ENCODE data around the gene KCNMA1.

KCNMA1 gene

DNA sequence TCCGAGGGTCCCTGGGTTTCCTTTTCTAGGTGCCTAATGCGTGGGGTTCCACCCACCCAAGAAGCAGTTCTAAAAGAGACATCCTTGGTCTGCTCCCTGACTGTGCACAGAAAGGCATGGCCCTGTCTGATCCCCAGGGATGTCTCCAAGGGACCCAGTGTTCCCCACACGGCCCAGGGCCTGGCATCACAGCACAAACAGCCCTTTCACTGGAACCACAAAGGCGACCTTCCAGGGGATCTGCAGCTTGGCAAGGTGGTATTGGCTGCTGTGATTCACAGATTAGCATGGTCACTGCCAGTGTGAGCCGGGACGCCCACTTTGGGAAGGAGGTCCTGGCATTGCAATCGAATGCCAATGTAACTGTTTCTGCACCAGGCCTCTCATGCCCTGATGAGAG is 6.4 kb downstream of the KCNMA1 start:
- DNase-seq = no peak

DNA sequence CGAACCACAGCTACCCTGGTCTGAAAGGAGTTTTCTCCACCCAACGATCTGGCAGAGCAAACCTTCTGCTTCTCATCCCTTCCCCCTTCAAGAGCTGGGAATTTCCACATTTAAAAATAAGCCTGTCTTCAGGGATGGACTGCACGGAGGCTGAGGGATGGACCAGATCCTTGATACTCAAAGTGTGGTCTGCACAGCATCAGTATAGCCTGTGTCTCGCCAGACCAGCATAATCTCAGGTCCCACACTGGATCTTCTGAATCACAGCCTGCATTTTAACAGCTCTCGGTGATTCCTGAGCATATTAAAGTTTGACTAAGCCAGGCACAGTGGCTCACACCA is 7.1 kb downstream of the KCNMA1 start:
- DNase-seq = no peak

DNA sequence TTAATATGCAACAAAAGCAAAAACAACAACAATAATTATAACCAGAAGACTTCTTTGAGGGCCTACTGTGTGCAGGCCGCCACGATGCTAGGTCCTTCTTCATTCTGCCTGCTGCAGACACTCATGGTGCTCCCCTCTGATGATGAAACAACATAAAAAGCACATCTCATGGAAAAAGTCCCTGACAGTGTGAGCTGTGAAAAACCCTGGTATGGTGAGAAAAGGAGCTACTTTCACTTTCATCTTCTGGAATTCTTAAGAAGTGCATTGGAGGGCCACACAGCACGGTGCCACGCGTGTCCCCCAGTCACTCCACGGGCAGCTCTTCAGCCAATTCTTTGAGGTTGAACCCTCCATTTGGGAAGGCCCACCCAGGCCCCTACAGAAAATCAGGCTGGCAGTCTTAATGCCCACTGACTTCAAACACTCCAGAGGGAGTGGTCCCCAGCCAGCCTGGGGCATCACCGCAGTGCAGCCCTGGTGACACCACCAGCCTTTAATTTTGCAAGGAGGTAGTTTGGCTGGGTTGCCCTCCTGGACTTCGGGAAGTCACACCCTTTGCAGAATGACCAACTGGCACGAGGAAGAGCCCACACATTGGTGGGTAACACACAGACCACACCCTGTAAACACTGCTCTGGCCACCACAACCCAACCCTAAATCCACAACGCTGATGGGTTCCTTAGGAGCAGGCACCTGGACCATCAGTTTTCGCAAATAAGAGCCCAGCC is 7.7 kb downstream of the KCNMA1 start:
- no peak for DNase-seq

DNA sequence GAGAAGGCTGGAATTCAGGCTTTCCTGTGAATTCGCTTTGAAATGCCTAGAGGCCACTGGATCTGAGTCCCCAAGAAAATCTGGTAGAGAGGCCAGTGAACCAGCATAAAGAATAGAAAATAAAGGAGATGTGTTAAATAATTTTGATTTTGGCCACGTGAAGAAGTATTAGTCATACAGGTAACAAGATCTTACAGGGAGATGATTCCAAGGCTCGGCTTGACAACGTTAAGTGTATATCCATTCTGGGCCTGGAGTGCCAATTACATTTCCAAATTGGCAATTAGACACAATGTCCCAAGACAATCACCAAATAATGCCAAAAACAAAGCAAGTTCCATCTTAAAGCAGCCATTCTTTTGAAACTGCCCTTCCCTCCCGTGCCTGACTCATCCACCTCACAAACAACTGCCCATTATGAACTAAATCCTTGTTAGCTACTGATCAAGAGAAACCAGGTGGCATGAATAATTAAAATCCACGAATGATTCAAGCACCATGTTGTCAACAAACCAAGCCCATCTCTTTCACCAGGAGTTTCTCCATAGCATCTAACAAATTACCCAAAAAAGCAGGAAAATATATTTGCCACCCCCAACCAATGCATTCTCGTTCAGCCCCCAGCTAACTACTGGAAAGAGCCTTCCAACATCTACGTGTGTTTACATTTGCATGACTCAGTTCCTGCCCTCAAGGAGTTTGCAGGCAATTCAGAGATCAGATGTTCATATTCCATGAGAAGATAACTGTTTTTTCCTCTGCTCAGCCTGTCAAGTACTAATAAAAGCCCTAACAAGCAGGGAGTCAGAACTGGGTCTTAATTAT is 8.5 kb downstream of the KCNMA1 start:
- DNase-seq = no peak

DNA sequence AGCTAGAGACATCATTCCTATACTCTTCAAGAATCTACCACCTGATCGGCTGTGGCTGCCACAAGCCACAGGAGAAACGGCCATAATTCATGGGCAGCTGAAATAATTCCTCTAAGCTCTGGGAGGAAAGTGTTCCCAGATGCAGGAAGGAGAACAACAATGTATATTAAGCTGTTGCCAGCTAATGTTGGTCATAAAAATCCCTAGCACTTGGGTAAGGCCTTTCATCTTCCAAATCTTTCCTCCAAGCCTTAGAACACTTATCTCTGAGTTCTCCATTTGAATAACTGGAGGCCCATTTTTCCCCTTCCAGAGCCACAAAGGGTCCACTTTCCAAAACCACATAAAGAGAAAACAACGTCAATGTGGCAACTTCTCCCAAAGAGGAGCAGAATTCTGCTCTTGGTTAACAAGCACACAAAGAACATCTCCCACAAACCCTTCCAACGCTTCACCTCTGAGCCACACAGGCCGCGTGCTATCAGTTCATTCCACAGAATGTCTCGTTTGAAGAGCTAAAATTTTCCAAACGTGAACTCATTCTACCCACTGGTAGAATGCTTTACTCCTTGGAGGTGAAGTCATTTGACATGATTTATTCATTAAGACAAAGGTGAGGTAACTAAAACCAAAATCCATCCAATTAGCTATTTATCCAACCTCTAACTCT is 11.2 kb downstream of the KCNMA1 start:
- no peak for DNase-seq

DNA sequence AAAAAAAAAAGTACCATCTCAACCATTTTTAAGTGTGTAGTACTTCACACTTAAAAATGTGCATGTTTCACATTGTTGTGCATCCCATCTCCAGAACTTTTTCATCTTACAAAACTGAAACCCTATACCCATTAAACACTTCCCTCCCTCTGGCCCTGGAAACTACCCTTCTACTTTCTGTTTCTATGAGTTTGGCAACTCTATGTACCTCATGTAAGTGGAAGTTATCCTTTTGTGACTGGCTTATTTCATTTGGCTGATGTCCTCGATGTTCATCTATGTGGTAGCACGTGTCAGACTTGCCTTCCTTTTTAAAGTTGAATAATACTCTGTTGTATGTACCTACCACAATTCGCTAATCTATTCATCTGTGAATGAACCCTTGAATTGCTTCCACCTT is 12.2 kb downstream of the KCNMA1 start:
- DNase-seq = no peak

- DNase-seq = no peak
These were observed 14.7 kb downstream of the KCNMA1 start for GRCh38 chr10:77622889-77623291.

- DNase-seq = no peak
These were observed 16.9 kb downstream of the KCNMA1 start for GRCh38 chr10:77620731-77621130.

DNA sequence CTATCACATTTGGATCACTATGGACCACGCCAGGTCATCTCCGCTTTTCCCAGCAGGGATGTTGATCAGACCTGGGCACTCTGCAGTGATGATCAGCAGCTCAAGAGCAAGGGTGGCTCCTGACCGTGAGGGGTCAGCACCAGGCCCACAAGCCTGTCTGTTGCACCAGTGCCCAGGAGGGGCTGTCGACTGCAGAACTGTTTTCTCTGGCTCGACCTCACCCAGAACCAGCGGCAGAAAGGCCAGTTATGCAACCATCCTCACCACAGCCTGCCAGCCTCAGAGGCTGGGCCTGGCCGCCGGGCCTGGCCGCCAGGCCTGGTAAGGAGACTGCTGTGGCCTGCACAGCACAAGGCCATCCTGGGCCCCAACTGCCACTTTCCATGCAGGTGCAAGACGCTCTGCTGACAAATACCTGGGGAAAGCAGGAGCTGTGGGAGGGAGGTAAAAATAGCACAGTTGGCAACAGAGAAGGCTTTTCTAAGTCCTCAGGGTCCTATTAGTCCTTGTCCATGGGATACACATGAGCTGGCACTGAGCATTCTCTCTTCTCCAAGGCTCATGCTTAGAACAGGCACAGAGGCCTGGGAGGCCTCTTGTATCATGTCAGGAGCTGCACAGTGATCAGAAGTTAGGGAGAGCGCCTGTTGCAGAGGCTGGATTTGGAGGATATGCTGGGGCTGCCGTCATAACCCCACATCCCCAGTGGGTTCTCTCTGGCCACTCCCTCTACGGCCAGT is 17.5 kb downstream of the KCNMA1 start:
- no peak for DNase-seq

DNA sequence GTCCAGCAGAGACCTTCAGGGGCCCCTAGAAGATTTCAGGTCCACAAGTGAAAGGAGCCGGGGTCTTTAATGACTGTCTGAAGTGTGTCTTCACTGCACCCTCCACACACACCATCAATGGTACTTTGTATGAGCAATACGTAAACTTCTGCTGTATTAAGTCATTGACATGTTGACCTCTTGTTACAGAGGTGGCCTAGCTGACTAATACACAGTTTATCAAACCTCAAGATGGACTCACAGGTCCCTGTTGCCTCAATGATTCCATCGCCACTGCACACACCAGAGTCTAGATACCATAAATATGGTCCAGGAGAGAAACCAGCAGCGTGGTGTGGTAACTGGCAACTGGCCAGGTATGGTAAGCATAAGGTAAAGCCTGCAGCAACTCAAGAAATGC is 19.5 kb downstream of the KCNMA1 start:
- DNase-seq = no peak

- no peak for DNase-seq
These were observed 20.8 kb downstream of the KCNMA1 start for GRCh38 chr10:77616766-77617165.

DNA sequence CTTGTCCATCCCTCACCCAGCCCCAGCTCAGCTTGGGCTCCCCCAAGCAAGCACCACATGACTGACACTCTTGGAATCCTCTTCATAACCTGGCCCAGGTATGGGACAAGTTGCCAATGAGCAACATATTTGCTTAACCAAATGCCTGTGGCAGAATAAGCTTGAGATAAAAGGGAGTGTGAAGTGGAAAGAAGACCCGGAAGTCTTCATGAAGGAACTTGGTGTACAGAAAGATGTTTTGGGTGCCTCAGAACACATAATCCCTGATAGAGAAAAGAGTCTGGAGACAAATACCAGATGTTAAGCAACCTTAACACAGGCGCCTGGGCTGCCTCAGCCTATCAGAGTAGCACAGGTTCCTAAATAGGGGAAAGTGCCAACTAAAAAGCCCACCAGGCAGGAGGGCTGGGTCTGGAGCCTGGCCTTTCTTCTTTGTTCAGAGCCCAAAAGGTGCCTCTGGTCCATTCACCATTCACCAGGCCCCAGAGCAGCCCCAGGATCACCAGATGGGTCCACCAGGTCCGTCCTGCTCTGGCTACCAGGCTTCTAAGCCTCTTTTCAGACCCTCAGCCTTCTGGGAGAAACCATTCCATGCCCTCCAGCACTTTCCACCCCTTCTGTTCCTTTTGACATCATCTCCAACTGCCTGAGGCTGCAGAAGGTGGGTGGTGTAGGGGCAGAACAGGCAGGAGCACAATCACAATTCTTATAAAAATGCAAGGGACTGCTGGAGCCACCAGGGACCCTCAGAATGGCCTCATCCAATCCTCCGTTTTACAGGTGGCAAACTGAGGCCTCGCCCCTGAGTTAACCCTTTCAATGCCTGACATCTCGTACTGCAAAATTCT is 22.6 kb downstream of the KCNMA1 start:
- no peak for DNase-seq

DNA sequence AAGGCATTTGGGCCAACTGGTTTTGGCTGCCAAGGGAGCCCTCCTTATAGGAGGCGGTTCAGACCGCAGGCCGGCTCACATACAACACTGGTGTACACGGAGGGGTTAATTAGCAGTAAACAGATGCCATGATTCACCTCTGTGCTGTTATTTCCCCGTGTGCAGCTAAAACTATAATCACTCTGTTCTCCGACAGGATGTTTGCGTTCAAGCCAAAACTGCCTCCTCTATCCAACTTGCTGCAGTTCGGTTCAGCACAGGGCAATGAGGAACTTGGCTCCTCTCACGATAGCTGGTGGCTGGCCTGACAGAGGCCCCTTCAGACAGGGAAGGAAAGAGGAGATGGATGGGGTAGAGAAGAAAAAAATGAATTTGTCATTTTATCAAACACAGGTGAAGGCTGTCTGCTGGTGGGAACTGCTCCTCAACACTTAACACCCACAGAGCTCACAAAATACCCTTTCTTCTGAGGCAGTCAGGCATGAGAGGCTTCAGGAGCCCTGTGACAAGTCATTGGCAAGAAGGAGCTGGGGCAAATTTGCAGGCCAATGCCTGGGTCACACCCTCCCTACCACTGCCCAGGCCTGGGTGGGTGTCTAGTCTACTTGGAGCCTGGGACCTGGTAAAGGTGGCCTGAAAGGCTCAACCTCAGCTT is 24.0 kb downstream of the KCNMA1 start:
- no peak for DNase-seq

GRCh38 chr10:77611670-77612069 is 25.9 kb downstream of the KCNMA1 start:
- DNase-seq = no peak

DNA sequence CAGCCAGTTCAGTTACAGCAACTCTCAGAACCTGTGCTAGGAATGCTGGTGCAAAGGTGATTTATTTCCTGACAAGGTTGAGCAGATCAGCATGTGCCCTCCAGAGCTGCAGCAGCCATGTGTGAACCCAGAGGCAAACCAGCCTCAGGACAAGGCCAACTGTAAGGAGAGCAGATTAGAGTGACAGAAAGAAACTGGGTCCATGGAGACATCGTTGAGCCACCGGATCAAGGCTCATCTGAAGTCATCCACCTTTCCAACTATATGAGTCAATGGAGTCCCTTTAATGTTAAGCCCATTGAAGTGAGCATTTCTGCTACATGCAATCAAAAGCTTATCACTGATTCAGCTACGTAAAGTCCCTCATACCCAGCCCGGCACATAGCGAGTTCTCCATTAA is 26.4 kb downstream of the KCNMA1 start:
- no peak for DNase-seq

- no peak for DNase-seq
These were observed 27.8 kb downstream of the KCNMA1 start for GRCh38 chr10:77609781-77610272.

- no peak for DNase-seq
These were observed 29.3 kb downstream of the KCNMA1 start for GRCh38 chr10:77608281-77608680.

DNA sequence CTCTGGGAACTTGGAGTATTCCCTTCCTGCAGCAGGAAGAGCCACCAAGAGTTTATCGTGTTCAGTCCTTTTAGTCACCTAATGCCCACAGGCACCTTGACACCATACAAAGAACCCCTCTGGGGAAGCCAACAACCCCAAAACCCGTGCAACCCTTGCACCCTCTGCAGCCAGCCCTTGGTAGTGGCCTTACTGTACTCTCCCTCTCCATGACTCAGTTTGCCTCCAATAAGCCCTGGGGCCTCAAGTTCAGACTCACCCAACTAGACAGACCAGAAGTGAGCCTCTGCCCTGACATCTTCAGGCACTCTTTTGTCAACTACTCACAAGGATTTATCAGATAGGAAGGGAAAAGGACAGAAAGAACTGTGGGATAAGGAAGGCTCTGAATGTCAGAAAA is 30.9 kb downstream of the KCNMA1 start:
- no peak for DNase-seq

DNA sequence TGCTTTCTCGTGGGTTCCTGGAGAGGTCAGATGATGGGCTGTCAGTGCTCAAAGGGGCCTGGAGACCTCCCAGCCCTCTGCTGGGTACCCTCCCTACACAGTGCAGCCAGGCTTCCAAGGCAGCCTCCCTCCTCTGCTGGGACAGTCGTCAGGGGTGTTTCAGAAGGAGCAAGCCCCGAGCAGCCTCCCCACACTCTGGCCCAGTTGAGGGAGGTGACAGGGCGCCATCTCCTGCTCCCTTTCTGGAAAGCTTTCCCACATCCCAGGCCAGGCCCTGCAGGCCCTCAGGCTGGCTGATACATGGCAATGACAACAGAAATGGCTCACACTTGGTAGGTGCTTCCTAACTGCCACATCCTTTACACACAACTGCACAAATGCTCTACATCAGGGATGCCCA is 32.1 kb downstream of the KCNMA1 start:
- DNase-seq = no peak

GRCh38 chr10:77604941-77605351 is 32.7 kb downstream of the KCNMA1 start:
- no peak for DNase-seq

GRCh38 chr10:77604063-77604462 is 33.5 kb downstream of the KCNMA1 start:
- no peak for DNase-seq

- DNase-seq = no peak
These were observed 34.1 kb downstream of the KCNMA1 start for GRCh38 chr10:77603534-77603927.

All from activated CD4-positive, alpha-beta T cell treated with anti-CD3 and anti-CD28 coated beads for 4 hours (primary cell).